SK-N-SH (cell line): Measurements from ENCODE around the gene PSAP. TPM values are rescaled to one million over a fixed set of nuclear protein-coding genes. Genes with fewer than 3 reads are reported as not detected.

Source experiments
- CTCF ChIA-PET: fragments of 300-600, 350-600 bp; formaldehyde crosslinking; extraction: SDS; loops from one replicate; lab custom pipeline; 2021; lab: Yijun Ruan, JAX
- POLR2A ChIA-PET: fragments of 350-600 bp; sonication (Branson Sonifier 250); formaldehyde crosslinking; extraction: SDS; loops from one replicate; lab custom pipeline; 2020; ENCODE audit warnings: antibody characterized with exemption, inconsistent platforms; lab: Yijun Ruan, JAX
- DNase-seq: peaks from one replicate; pipeline ENCODE4 v3.0.0; 2012
- H2AFZ ChIP-seq: fragments of 200-600 bp; sonication (generic); 2 replicates; pipeline ENCODE4 v1.8.1; 2016; ENCODE audit warnings: antibody characterized with exemption, mild to moderate bottlenecking, low read depth
- H3F3A ChIP-seq: fragments of 200-600 bp; sonication (generic); replicated peaks from 2 replicates; pipeline ENCODE3; 2016; ENCODE audit warnings: antibody characterized with exemption, mild to moderate bottlenecking; ENCODE audit not compliant: insufficient read depth
- H3K27ac ChIP-seq, 2 experiments: fragments of 200-500 bp in 1 of 2; fragments of 200-600 bp in 1 of 2; sonication (Bioruptor generic) in 1 of 2; sonication (generic), shearing (Covaris generic) in 1 of 2; 2 replicates each; pipeline versions ENCODE4 v1.5.1 to v1.6.1; 2014 to 2016; ENCODE audit warnings: low read depth in 2 of 2, inconsistent platforms in 1 of 2, low read length in 1 of 2, mild to moderate bottlenecking in 1 of 2, mixed read lengths in 1 of 2
- H3K27me3 ChIP-seq: fragments of 200-600 bp; sonication (generic), shearing (Covaris generic); 2 replicates; pipeline ENCODE4 v1.6.1; 2016; ENCODE audit warnings: mixed run types; ENCODE audit not compliant: insufficient read depth
- H3K36me3 ChIP-seq, 2 experiments: fragments of 200-500 bp in 1 of 2; fragments of 200-600 bp in 1 of 2; sonication (Bioruptor generic) in 1 of 2; sonication (generic) in 1 of 2; replicated peaks in 1 of 2; 2 replicates each; pipeline versions ENCODE3 to v1.5.1; 2014 to 2016; ENCODE audit warnings: low read length in 1 of 2, mild to moderate bottlenecking in 1 of 2; ENCODE audit not compliant: insufficient read depth in 2 of 2, control insufficient read depth in 1 of 2
- H3K4me1 ChIP-seq, 2 experiments: fragments of 200-500 bp in 1 of 2; fragments of 200-600 bp in 1 of 2; sonication (Bioruptor generic) in 1 of 2; sonication (generic), shearing (Covaris generic) in 1 of 2; 2 replicates each; pipeline versions ENCODE4 v1.5.1 to v1.6.1; 2014 to 2016; ENCODE audit warnings: low read depth in 1 of 2, low read length in 1 of 2, mixed run types in 1 of 2; ENCODE audit not compliant: insufficient read depth in 2 of 2, control insufficient read depth in 1 of 2
- H3K4me2 ChIP-seq: fragments of 200-600 bp; sonication (generic), shearing (Covaris generic); 2 replicates; pipeline ENCODE4 v1.6.1; 2017; ENCODE audit warnings: mixed run types
- H3K4me3 ChIP-seq, 2 experiments: fragments of 200-500 bp in 1 of 2; fragments of 200-600 bp in 1 of 2; sonication (Bioruptor generic) in 1 of 2; sonication (generic), shearing (Covaris generic) in 1 of 2; 2 replicates each; pipeline versions ENCODE4 v1.5.1 to v1.8.1; 2014 to 2016; ENCODE audit warnings: low read depth in 2 of 2, inconsistent platforms in 1 of 2, low read length in 1 of 2, mild to moderate bottlenecking in 1 of 2, mixed read lengths in 1 of 2, moderate library complexity in 1 of 2
- H3K79me2 ChIP-seq: fragments of 200-600 bp; sonication (generic); 2 replicates; pipeline ENCODE4 v1.8.1; 2017; ENCODE audit warnings: mild to moderate bottlenecking; ENCODE audit not compliant: insufficient read depth
- H3K9ac ChIP-seq: fragments of 200-600 bp; sonication (generic); 2 replicates; pipeline ENCODE4 v1.6.1; 2017; ENCODE audit warnings: mixed run types
- H3K9me2 ChIP-seq: fragments of 200-600 bp; sonication (generic); 2 replicates; pipeline ENCODE4 v1.6.1; 2017; ENCODE audit warnings: mixed run types
- H3K9me3 ChIP-seq: fragments of 200-600 bp; sonication (generic); 2 replicates; pipeline ENCODE4 v1.6.1; 2017; ENCODE audit warnings: mixed run types, mild to moderate bottlenecking, moderate library complexity
- H4K20me1 ChIP-seq: fragments of 200-600 bp; sonication (generic); 2 replicates; pipeline ENCODE4 v1.6.1; 2017; ENCODE audit warnings: mild to moderate bottlenecking, mixed run types; ENCODE audit not compliant: insufficient read depth
- EP300 ChIP-seq, 2 experiments: IDR thresholded peaks; 2 replicates each; pipeline versions ENCODE4 v1.4.0 to v1.6.1; 2012; ENCODE audit warnings: borderline replicate concordance in 1 of 2, low read depth in 1 of 2, low read length in 1 of 2
- EZH2phosphoT487 ChIP-seq: fragments of 200-600 bp; sonication (generic); IDR thresholded peaks from 2 replicates; pipeline ENCODE4 v1.6.1; 2017; ENCODE audit warnings: low read depth, mixed run types, mild to moderate bottlenecking, antibody characterized with exemption, moderate library complexity, borderline replicate concordance
- FOXM1 ChIP-seq: IDR thresholded peaks from 2 replicates; pipeline ENCODE4 v1.4.0; 2012; ENCODE audit warnings: low read depth, mild to moderate bottlenecking
- NFIC ChIP-seq: IDR thresholded peaks from 2 replicates; pipeline ENCODE4 v1.4.0; 2012; ENCODE audit warnings: borderline replicate concordance
- PBX3 ChIP-seq: IDR thresholded peaks from 2 replicates; pipeline ENCODE4; 2012
- RFX5 ChIP-seq: IDR thresholded peaks from 2 replicates; pipeline ENCODE4 v1.6.1; 2012; ENCODE audit warnings: mild to moderate bottlenecking, improper control_type of control experiment, low read length
- TCF12 ChIP-seq: IDR thresholded peaks from 2 replicates; pipeline ENCODE4 v1.4.0; 2012
- USF2 ChIP-seq: fragments of 150-350 bp; IDR thresholded peaks from 2 replicates; pipeline ENCODE4 v1.6.1; 2017; ENCODE audit warnings: antibody characterized with exemption, low read length, low read depth, borderline replicate concordance
- ZBTB33 ChIP-seq: IDR thresholded peaks from 2 replicates; pipeline ENCODE4 v1.4.0; 2012; ENCODE audit warnings: low read depth, borderline replicate concordance
- WGBS: methylation state at CpG from one replicate; pipeline ENCODE4 v1.1.6; 2017; ENCODE audit warnings: low lambda C conversion rate; 5-methylcytosine and 5-hydroxymethylcytosine counted together
- polyA plus RNA-seq, 3 experiments: library from polyadenylated mRNA; depleted of rRNA; stranded (reverse); fragments of >200 nt; gene quantifications; 2 replicates each; pipeline ENCODE4 v1.2.3, GENCODE V29; 2012

PSAP gene
- polyA plus RNA-seq, 1 of the 3 experiments (the other 2 are of a cell fraction), result 1,647 TPM

- H3F3A ChIP-seq, result peaks cover 8% of the 10 kb centered on the region
- H3K9ac ChIP-seq, result no peak overlapping the region
These were observed 17.2 kb upstream of the PSAP start for GRCh38 chr10:71868192-71868697.

More at GRCh38 chr10:71868192-71868697, 17.2 kb upstream of the PSAP start:
- no peaks in the 10 kb centered on the region for H3K36me3 ChIP-seq
- WGBS, result 74% methylated on average over 4 of the region's 5 CpGs
- H3K27me3 ChIP-seq, result no peaks in the 10 kb centered on the region
- peaks cover 5 to 15% of the 10 kb centered on the region in 2 experiments; a peak in 3 of 4 replicates for H3K4me1 ChIP-seq
- H3K4me2 ChIP-seq, result no peak overlapping the region
- CTCF ChIA-PET, result interaction anchor here (0.8 kb wide), 1 partner anchor 19 kb away, joined by 3 read pairs; no protein-coding TSS in a partner anchor
- H4K20me1 ChIP-seq, result no peaks in the 10 kb centered on the region
- H2AFZ ChIP-seq, result no peak overlapping the region
- H3K9me2 ChIP-seq, result no peaks in the 10 kb centered on the region
- H3K9me3 ChIP-seq, result no peaks in the 10 kb centered on the region
- POLR2A ChIA-PET, result no interaction called here
- no peak overlapping the region for H3K4me3 ChIP-seq
- peak; percentile 44 for DNase-seq
- H3K27ac ChIP-seq, result no peak overlapping the region; a peak in 1 of 4 replicates
- TF ChIP-seq ZBTB33 (no peak), USF2 (peak; percentile 19; the same call in 1 of the 2 replicates), RFX5 (no peak), TCF12 (peak; percentile 45; the same call in 1 of the 2 replicates), NFIC (peak; percentile 61), PBX3 (0 out of 2 replicates have a peak, but pooled peaks have one; percentile 5), FOXM1 (no peak), EZH2phosphoT487 (no peak), EP300 (IDR thresholded peaks at IDR 0.05; ENCODE audit: borderline replicate concordance in 1 of 2, low read depth in 1 of 2, low read length in 1 of 2) (peak in 1 of 2 experiments; percentile 8; a peak in 1 of 4 replicates)
- H3K79me2 ChIP-seq, result no peaks in the 10 kb centered on the region
